ENCODE data around the gene CACNA1D. TPM values are rescaled to one million over a fixed set of nuclear protein-coding genes. Genes with fewer than 3 reads are reported as not detected.

CACNA1D gene
- total RNA-seq, 1 donor from 2014 or later, result 1.3 TPM

GRCh38 chr3:53680028-53680427 lies 185.6 kb downstream of the CACNA1D start:
- intact Hi-C loops (cut with micrococcal nuclease), result no loop called here

- intact Hi-C loops (cut with micrococcal nuclease), result no loop called here
These were observed 188.4 kb downstream of the CACNA1D start for GRCh38 chr3:53682807-53683206.

- intact Hi-C loops (cut with micrococcal nuclease), result no loop called here
These were observed 193.7 kb downstream of the CACNA1D start for GRCh38 chr3:53688066-53688465.

- intact Hi-C loops (cut with micrococcal nuclease), result no loop called here
These were observed 194.6 kb downstream of the CACNA1D start for GRCh38 chr3:53688989-53689388.

- intact Hi-C loops (cut with micrococcal nuclease), result no loop called here
These were observed 195.3 kb downstream of the CACNA1D start for GRCh38 chr3:53689681-53690080.

- intact Hi-C loops (cut with micrococcal nuclease), result no loop called here
These were observed 196.1 kb downstream of the CACNA1D start for GRCh38 chr3:53690521-53690920.

GRCh38 chr3:53691349-53691748 lies 196.9 kb downstream of the CACNA1D start:
- intact Hi-C loops (cut with micrococcal nuclease), result no loop called here

GRCh38 chr3:53691885-53692284 lies 197.5 kb downstream of the CACNA1D start:
- intact Hi-C loops (cut with micrococcal nuclease), result no loop called here

GRCh38 chr3:53693451-53693850 lies 199.0 kb downstream of the CACNA1D start:
- intact Hi-C loops (cut with micrococcal nuclease), result no loop called here

GRCh38 chr3:53694046-53694445 lies 199.6 kb downstream of the CACNA1D start:
- intact Hi-C loops (cut with micrococcal nuclease), result no loop called here

- intact Hi-C loops (cut with micrococcal nuclease), result no loop called here
These were observed 200.4 kb downstream of the CACNA1D start for GRCh38 chr3:53694666-53695323.

- intact Hi-C loops (cut with micrococcal nuclease), result no loop called here
These were observed 200.9 kb downstream of the CACNA1D start for GRCh38 chr3:53695324-53695690.

- intact Hi-C loops (cut with micrococcal nuclease), result no loop called here
These were observed 202.2 kb downstream of the CACNA1D start for GRCh38 chr3:53696401-53697172.

- intact Hi-C loops (cut with micrococcal nuclease), result no loop called here
These were observed 206.0 kb downstream of the CACNA1D start for GRCh38 chr3:53700441-53700840.

- intact Hi-C loops (cut with micrococcal nuclease), result no loop called here
These were observed 208.5 kb downstream of the CACNA1D start for GRCh38 chr3:53702776-53703530.

GRCh38 chr3:53703630-53704362 lies 209.4 kb downstream of the CACNA1D start:
- intact Hi-C loops (cut with micrococcal nuclease), result no loop called here

GRCh38 chr3:53704363-53704725 lies 209.9 kb downstream of the CACNA1D start:
- intact Hi-C loops (cut with micrococcal nuclease), result no loop called here

GRCh38 chr3:53705024-53705745 lies 210.8 kb downstream of the CACNA1D start:
- intact Hi-C loops (cut with micrococcal nuclease), result no loop called here

- intact Hi-C loops (cut with micrococcal nuclease), result no loop called here
These were observed 211.4 kb downstream of the CACNA1D start for GRCh38 chr3:53705774-53706173.

GRCh38 chr3:53707222-53707621 lies 212.8 kb downstream of the CACNA1D start:
- intact Hi-C loops (cut with micrococcal nuclease), result no loop called here
